ENCODE measurements around the gene HSF2.
A peak's percentile ranks its signal among the peaks of the same experiment; 100 is the strongest.

The HSF2 gene

GRCh38 chr6:122365775-122366403 lies 33.6 kb upstream of the HSF2 start:
- no peak for TF ChIP-seq CTCF (conservative IDR thresholded peaks at IDR 0.05; ENCODE audit: low read depth, low read length)
- no peak overlapping the region for H3K4me3 ChIP-seq (ENCODE audit: low read depth, low read length)
- DNase-seq (ENCODE audit: low read depth): no peak

- no peak for DNase-seq (ENCODE audit: low read depth)
- H3K4me3 ChIP-seq (ENCODE audit: low read depth, low read length): no peak overlapping the region
- no peak for TF ChIP-seq CTCF (conservative IDR thresholded peaks at IDR 0.05; ENCODE audit: low read depth, low read length)
Observed at GRCh38 chr6:122367171-122367570, 32.3 kb upstream of the HSF2 start.

GRCh38 chr6:122369536-122369935 lies 29.9 kb upstream of the HSF2 start:
- no peak for DNase-seq (ENCODE audit: low read depth)
- no peak overlapping the region for H3K4me3 ChIP-seq (ENCODE audit: low read depth, low read length)

GRCh38 chr6:122372647-122373046 lies 26.8 kb upstream of the HSF2 start:
- H3K4me3 ChIP-seq (ENCODE audit: low read depth, low read length): no peak overlapping the region
- DNase-seq (ENCODE audit: low read depth): peak; percentile 39
- peak; percentile 48 for TF ChIP-seq CTCF (conservative IDR thresholded peaks at IDR 0.05; ENCODE audit: low read depth, low read length)

More at GRCh38 chr6:122369536-122369935, 29.9 kb upstream of the HSF2 start:
- no peak for TF ChIP-seq CTCF (conservative IDR thresholded peaks at IDR 0.05; ENCODE audit: low read depth, low read length)

GRCh38 chr6:122374307-122374706 lies 25.1 kb upstream of the HSF2 start:
- TF ChIP-seq CTCF (conservative IDR thresholded peaks at IDR 0.05; ENCODE audit: low read depth, low read length): no peak
- H3K4me3 ChIP-seq (ENCODE audit: low read depth, low read length): no peak overlapping the region
- no peak for DNase-seq (ENCODE audit: low read depth)

- no peak for TF ChIP-seq CTCF (conservative IDR thresholded peaks at IDR 0.05; ENCODE audit: low read depth, low read length)
- DNase-seq (ENCODE audit: low read depth): no peak
- no peak overlapping the region for H3K4me3 ChIP-seq (ENCODE audit: low read depth, low read length)
Observed at GRCh38 chr6:122376246-122376645, 23.2 kb upstream of the HSF2 start.

Measured in choroid plexus epithelial cell (primary cell).